Measurements from ENCODE around the gene PDCL3.

PDCL3 gene

GRCh38 chr2:100616841-100617390, 54.1 kb downstream of the PDCL3 start:
- no peak for DNase-seq (ENCODE audit: low read depth)
- no peak for TF ChIP-seq CTCF (conservative IDR thresholded peaks at IDR 0.05; ENCODE audit: low read length)
- no peak overlapping the region for H3K4me3 ChIP-seq (ENCODE audit: low read length)

GRCh38 chr2:100619951-100620350, 57.2 kb downstream of the PDCL3 start:
- no peak for DNase-seq (ENCODE audit: low read depth)
- no peak overlapping the region for H3K4me3 ChIP-seq (ENCODE audit: low read length)
- TF ChIP-seq CTCF (conservative IDR thresholded peaks at IDR 0.05; ENCODE audit: low read length), result no peak

GRCh38 chr2:100620481-100620880, 57.7 kb downstream of the PDCL3 start:
- no peak for TF ChIP-seq CTCF (conservative IDR thresholded peaks at IDR 0.05; ENCODE audit: low read length)
- no peak for DNase-seq (ENCODE audit: low read depth)
- no peak overlapping the region for H3K4me3 ChIP-seq (ENCODE audit: low read length)

GRCh38 chr2:100621371-100621951, 58.7 kb downstream of the PDCL3 start:
- no peak for TF ChIP-seq CTCF (conservative IDR thresholded peaks at IDR 0.05; ENCODE audit: low read length)
- no peak for DNase-seq (ENCODE audit: low read depth)
- no peak overlapping the region for H3K4me3 ChIP-seq (ENCODE audit: low read length)

- H3K4me3 ChIP-seq (ENCODE audit: low read length), result no peak overlapping the region
- DNase-seq (ENCODE audit: low read depth), result no peak
- TF ChIP-seq CTCF (conservative IDR thresholded peaks at IDR 0.05; ENCODE audit: low read length), result no peak
Measured at GRCh38 chr2:100623033-100623715, 60.4 kb downstream of the PDCL3 start.

- TF ChIP-seq CTCF (conservative IDR thresholded peaks at IDR 0.05; ENCODE audit: low read length), result no peak
- H3K4me3 ChIP-seq (ENCODE audit: low read length), result no peak overlapping the region
- no peak for DNase-seq (ENCODE audit: low read depth)
Measured at GRCh38 chr2:100623930-100624329, 61.1 kb downstream of the PDCL3 start.

- DNase-seq (ENCODE audit: low read depth), result no peak
- H3K4me3 ChIP-seq (ENCODE audit: low read length), result no peak overlapping the region
- no peak for TF ChIP-seq CTCF (conservative IDR thresholded peaks at IDR 0.05; ENCODE audit: low read length)
Measured at GRCh38 chr2:100624536-100624935, 61.7 kb downstream of the PDCL3 start.
